ENCODE data around the gene SPTBN1. TPM values are rescaled to one million over a fixed set of nuclear protein-coding genes. Genes with fewer than 3 reads are reported as not detected.

Gene SPTBN1
- total and polyA plus RNA-seq, 2 of the 13 experiments (the other 11 are each of a cell fraction or from before 2014, with no cell fraction given): 123 to 299 TPM

- TF ChIP-seq TFE3 (CRISPR knock-in tag; IDR thresholded peaks at IDR 0.05) (peak; percentile 99), ZNF850 (CRISPR knock-in tag; conservative IDR thresholded peaks at IDR 0.05) (no peak), TIGD3 (CRISPR knock-in tag; IDR thresholded peaks at IDR 0.05; ENCODE audit: borderline replicate concordance) (no peak), MAFF (IDR thresholded peaks at IDR 0.05; ENCODE audit: low read depth, low read length) (no peak; the same call in 1 of the 2 replicates), KAT2B (IDR thresholded peaks at IDR 0.05; ENCODE audit: borderline replicate concordance, low read depth, low read length) (no peak), TRAFD1 (CRISPR knock-in tag; IDR thresholded peaks at IDR 0.05; ENCODE audit: borderline replicate concordance) (no peak), ZNF552 (CRISPR knock-in tag; IDR thresholded peaks at IDR 0.05; ENCODE audit: borderline replicate concordance) (no peak), ZNF7 (CRISPR knock-in tag; IDR thresholded peaks at IDR 0.05) (no peak), PHF5A (CRISPR knock-in tag; IDR thresholded peaks at IDR 0.05; ENCODE audit: low read depth, unreplicated experiment) (peak; percentile 63), ZSCAN29 (CRISPR knock-in tag; conservative IDR thresholded peaks at IDR 0.05) (no peak), PPARG (CRISPR knock-in tag; conservative IDR thresholded peaks at IDR 0.05) (peak; percentile 91), ZNF34 (CRISPR knock-in tag; IDR thresholded peaks at IDR 0.05; ENCODE audit: borderline replicate concordance) (no peak), GPN1 (CRISPR knock-in tag; IDR thresholded peaks at IDR 0.05; ENCODE audit: borderline replicate concordance) (no peak), E2F1 (CRISPR knock-in tag; IDR thresholded peaks at IDR 0.05) (no peak), HNF4G (IDR thresholded peaks at IDR 0.05; ENCODE audit: borderline replicate concordance, low read depth, low read length) (peak; percentile 94), HNF4G (CRISPR knock-in tag; IDR thresholded peaks at IDR 0.05; ENCODE audit: borderline replicate concordance, low read depth) (peak; percentile 87; the same call in 1 of the 2 replicates), CREBL2 (CRISPR knock-in tag; IDR thresholded peaks at IDR 0.05; ENCODE audit: borderline replicate concordance) (no peak)
Observed at GRCh38 chr2:54545702-54546450, 89.7 kb downstream of the SPTBN1 start (continued).
